Fibroblast of skin of back (primary cell): ENCODE results near the gene SRP54.
"Not testable (repeated sequence)": the region's sequence is repeated elsewhere in the genome, so short reads cannot be mapped to it uniquely, and the experiment has no call there.

ENCODE experiments used
- DNase-seq: peaks from one replicate; pipeline ENCODE4 v3.0.0-alpha.2; 2013

SRP54 gene

GRCh38 chr14:35050652-35051051 lies 67.9 kb downstream of the SRP54 start:
- peak; percentile 72 for DNase-seq

- DNase-seq = peak; percentile 12
These were observed 69.0 kb downstream of the SRP54 start for GRCh38 chr14:35051796-35052195.

GRCh38 chr14:35052637-35053036 lies 69.8 kb downstream of the SRP54 start:
- no peak for DNase-seq

- peak; percentile 3 for DNase-seq
These were observed 78.5 kb downstream of the SRP54 start for GRCh38 chr14:35061113-35061791.

GRCh38 chr14:35065731-35066130 lies 82.9 kb downstream of the SRP54 start:
- not testable (repeated sequence) for DNase-seq

GRCh38 chr14:35068238-35069012 lies 85.6 kb downstream of the SRP54 start:
- DNase-seq = no peak

- no peak for DNase-seq
These were observed 89.4 kb downstream of the SRP54 start for GRCh38 chr14:35072226-35072625.

- no peak for DNase-seq
These were observed 90.7 kb downstream of the SRP54 start for GRCh38 chr14:35073486-35073885.

- DNase-seq = no peak
These were observed 95.3 kb downstream of the SRP54 start for GRCh38 chr14:35078082-35078481.
